Stimulated activated CD8-positive, alpha-beta memory T cell treated with anti-CD3 and anti-CD28 coated beads, Interleukin-15, amount 100 ng/mL, for 4 hours (primary cell): Measurements from ENCODE around the gene KNDC1.

ENCODE experiments used
- DNase-seq, 2 donors: peaks; one replicate each; pipeline ENCODE4 v3.0.0-alpha.2; 2020; ENCODE audit warnings: low read depth in 2 of 2

Gene KNDC1

DNA sequence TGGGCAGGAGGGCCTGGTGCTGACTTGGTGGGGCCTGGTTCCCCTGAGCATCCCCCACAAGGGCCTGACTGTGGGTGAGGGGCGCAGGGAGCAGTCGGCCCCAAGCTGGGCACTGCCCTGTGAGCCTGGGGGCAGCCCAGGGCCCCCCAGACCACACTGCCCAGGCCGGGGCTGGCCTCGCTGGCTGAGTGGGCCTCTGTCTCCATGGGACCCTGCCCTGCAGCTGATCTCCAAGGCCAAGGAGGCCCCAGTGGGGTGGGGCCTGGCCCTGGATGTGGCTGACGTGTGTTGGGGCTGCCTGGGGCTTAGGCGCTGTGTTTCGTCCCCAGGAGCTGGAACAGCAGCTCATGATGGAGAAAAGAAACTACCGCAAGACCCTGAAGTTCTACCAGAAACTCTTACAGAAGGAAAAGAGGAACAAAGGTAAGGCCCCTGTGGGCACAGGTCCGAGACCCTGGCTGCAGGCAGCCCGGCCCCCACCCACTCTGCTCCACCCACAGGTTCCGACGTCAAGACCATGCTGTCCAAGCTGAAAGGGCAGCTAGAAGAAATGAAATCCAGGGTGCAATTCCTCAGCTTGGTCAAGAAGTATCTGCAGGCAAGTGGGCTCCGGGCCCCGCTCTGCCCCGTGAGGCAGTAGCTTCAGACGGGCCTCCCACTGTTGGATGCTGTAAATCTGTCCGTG, 46.5 kb downstream of the KNDC1 start:
- DNase-seq, result no peak

DNA sequence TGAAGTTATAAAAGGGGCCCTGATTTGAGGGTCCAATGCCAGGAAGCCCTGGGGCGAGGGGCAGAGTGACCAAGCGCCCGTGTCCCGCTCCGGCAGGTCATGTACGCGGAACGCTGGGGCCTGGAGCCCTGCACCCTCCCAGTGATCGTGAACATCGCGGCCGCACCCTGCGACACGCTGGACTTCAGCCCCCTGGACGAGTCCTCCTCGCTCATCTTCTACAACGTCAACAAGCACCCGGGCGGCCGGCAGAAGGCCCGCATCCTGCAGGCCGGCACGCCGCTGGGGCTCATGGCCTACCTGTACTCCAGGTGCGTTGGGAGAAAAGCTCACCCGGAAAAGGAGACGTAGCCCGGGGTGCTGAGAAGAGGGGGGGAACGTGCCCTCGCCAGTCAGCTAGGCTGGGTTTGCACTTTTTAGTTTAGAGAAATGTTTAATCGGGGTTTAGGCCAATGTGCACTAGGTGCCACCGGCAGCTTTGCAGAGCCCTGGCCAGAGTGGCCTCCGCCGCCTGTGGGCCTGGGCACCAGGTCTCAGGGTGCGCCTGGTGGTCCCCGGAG, 47.1 kb downstream of the KNDC1 start:
- DNase-seq, result no peak

DNA sequence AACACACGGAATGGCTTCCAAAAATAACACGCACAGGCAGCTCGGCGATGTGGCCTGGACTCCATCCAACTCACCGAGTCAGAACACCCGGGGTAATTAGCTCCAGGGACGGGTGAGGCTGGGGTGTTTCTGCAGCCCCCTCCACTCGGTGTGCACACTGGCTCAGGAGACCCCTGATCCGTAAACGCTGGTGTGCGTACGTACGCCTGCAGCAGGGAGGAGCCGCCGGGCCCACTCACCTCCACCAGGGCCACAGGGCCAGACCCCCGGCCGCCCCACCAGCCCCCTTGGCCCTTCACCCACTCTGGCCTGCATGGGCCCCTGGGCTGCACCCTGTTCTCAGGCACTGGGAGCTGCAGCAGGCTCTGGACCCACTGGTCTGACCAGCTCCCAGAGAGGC, 47.6 kb downstream of the KNDC1 start:
- DNase-seq, result no peak

DNA sequence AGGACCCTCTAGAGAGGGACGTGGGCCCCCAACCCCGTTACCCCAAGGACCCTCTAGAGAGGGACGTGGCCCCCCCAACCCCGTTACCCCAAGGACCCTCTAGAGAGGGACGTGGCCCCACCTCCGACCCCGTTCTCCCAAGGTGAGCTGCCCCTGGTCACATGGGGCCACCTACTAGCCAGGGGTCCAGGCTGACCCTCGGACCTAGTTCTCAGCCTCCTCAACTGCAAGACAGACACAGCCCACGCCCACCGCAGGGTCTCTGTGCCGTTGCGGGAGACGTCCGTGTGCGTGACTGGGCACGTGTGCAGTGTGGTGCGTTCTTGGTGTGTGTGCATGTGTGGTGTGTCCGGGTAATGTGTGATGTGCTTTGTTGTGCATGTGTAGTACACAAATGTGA, 48.4 kb downstream of the KNDC1 start:
- no peak for DNase-seq

DNA sequence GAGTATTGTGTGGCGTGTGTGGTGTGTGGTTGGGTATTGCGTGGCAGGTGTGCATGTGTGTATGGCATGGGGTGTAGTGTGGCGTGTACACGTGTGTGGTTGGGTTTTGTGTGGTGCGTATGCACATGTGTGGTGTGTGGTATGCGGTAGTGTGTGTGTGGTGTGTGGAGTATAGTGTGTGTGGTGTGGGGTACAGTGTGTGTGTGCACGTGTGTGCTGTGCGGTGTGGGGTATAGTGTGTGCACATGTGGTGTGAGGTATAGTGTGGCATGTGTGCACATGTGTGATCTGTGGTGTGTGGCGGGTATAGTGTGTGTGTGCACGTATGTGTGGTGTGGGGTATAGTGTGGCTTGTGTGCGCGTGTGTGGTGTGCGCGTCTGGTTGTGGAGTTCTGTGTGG, 49.1 kb downstream of the KNDC1 start:
- no peak for DNase-seq

DNA sequence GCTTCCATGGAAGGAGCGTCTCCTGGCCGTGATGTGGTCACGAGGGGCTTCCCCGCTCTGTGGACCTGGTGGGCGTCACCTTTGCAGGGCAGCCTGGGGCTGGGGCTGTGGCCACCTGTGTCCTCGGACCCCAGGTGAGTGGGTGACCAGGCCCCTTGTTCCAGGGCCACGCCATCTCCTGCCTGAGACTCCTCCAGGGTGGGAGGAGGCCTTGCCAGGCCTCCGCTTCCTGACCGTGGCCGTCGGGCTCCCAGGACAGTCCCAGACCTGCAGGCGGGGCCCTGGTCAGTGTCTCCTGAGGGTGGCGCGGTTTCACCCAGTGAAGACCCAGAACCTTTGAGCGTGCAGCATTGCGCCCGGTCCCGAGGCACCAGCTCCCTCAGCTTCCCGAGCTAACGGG, 49.6 kb downstream of the KNDC1 start:
- DNase-seq, result no peak

DNA sequence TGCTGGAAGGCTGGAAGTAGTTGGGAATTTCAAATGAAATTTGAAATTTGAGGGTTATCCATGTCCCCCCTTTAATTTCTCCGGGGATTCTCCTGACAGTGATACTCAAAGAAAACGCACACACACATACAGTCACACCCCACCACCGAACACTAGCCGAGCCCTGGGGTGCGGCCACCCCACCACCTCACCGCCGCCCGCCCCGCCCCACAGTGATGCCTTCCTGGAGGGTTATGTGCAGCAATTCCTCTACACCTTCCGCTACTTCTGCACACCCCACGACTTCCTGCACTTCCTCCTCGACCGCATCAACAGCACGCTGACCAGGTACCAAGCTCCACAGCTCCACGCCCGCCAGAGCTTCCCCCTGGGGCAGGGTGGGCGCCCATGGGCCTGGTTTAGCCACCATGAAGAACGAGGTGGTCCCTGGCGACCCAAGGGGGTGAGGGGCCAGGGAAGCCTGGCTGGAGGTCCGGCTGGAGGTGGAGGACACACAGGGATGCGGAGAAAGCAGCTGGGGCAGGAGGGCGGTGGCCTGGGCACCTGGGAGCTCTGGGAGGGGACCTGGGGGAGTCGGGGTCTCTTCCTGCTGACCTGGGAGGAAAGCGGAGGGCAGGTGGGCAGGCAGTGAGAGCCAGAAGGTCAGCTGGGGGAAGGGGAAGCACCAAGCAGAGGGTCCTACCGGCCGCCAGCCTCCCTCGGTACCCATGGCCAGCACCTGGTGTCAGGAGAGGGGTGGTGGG, 50.5 kb downstream of the KNDC1 start:
- DNase-seq, result no peak

DNA sequence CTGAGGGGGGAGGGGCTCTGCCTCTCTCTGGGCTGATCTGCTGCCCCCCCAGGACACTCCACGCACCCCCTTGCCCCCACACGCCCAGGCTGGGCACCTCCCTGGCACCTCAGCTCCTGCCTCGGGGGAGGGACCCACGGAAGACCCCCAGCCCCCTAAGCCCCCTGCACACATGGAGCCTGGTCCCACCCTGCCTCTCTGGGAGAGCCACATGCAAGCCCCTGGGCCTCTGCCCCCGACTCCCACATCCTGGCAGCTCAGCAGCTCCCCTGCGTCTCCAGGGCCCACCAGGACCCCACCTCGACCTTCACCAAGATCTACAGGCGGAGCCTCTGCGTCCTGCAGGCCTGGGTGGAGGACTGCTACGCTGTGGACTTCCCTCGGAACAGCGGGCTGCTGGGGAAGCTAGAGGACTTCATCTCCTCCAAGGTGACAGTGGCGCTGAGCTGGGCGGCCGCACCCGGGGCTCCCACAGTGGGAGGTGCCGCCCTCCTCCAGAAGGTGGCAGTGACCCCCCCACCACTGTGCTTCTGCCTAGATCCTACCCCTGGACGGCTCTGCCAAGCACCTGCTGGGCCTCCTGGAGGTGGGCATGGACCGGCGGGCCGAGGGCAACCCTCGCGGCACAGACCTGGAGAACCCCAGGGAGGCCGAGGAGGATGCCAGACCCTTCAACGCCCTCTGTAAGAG, 51.3 kb downstream of the KNDC1 start:
- DNase-seq, result no peak

DNA sequence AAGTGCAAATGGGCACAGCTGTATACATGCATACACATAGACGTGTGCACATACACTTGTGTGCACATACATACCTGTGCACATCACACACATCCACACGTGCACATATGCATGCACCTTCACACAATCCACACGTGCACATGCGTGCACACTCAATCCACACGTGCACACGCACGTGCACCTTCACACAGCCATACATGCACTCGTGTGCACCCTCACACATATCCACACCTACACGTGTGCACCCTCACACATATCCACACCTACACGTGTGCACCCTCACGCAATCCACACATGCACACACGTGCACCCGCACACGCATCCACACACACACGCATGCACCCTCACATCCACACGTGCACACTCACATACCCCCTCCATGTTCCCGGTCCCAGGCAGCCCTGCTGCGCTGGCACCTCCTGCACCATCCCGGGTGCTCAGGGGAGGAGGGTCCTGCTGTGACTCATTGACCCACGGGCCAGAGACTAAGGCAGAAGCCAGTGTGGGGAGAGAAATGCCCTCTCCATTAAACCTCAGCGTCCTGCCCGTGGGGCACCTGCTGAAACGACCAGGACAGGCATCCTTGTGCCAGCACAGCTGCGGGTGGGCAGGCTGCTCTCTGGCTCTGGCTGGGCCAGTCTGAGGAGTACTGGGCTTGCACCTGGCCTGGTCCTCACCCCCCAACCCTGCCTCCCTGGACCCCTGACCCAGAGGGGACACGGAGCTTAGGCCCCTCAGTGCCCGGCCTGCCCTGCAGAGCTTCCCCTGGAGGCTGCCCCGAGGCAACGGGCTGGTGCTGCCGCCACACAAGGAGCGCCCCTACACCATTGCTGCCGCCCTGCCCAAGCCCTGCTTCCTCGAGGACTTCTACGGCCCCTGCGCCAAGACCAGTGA, 52.2 kb downstream of the KNDC1 start:
- no peak for DNase-seq

DNA sequence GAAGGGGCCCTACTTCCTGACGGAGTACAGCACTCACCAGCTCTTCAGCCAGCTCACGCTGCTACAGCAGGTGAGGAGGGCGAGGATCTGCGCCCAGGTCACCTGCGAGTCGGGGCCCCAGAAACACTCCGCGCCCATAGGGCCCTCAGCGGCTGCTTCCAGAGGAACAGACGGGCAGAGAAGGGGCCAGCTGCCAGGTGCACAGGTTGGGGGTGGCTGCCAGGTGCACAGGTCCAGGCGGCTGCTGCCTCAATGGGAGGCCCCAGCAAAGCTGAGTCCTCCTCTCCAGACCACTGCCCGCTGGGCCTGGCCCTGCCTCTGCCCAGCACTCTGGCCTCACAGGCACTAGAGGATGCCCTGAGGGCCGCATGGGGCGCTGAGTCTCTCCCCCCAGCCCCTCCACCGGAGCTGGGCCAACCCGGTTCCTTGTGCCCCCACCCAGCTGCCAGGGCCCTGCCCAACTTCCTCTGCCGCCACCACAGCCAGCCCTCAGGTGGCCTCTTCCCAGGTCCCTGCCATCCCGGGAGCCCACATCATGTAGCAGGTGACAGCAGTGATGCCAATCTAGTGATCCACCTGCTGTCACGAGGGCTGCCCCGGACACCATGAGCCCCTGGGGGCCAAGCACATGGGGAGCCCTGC, 53.0 kb downstream of the KNDC1 start:
- no peak for DNase-seq

DNA sequence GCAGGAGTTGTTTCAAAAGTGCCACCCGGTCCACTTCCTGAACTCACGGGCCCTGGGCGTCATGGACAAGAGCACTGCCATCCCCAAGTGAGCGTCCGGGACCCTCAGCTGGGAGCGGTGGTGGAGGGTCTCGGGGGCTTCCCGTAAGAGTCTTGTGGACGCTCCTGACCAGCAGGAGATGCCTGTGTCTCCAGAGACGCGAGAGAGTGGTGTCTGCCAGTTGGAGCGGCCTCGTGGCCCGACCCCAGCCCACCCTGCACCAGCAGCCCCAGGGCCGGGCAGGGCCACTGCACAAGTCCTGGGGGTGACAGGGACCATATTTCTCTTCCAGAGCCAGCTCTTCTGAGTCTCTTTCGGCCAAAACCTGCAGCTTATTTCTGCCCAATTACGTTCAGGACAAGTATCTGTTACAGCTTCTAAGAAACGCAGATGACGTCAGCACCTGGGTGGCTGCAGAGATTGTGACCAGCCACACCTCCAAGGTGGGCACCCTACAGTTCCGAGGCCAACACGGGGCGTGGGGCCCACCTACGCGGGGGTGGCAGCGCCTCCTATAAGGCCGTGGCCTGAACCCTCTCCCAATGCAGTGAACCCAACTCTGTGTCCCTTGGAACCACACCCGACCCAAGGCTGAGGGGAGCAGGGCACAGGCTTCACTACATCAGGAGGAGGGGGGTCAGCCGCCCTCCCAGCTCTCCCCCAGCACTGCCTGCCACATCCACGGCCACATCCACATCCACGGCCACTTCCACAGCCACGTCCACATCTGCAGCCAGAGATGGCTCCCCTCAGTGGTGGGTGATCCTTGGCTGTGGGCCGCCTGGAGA, 53.8 kb downstream of the KNDC1 start:
- DNase-seq, result no peak

DNA sequence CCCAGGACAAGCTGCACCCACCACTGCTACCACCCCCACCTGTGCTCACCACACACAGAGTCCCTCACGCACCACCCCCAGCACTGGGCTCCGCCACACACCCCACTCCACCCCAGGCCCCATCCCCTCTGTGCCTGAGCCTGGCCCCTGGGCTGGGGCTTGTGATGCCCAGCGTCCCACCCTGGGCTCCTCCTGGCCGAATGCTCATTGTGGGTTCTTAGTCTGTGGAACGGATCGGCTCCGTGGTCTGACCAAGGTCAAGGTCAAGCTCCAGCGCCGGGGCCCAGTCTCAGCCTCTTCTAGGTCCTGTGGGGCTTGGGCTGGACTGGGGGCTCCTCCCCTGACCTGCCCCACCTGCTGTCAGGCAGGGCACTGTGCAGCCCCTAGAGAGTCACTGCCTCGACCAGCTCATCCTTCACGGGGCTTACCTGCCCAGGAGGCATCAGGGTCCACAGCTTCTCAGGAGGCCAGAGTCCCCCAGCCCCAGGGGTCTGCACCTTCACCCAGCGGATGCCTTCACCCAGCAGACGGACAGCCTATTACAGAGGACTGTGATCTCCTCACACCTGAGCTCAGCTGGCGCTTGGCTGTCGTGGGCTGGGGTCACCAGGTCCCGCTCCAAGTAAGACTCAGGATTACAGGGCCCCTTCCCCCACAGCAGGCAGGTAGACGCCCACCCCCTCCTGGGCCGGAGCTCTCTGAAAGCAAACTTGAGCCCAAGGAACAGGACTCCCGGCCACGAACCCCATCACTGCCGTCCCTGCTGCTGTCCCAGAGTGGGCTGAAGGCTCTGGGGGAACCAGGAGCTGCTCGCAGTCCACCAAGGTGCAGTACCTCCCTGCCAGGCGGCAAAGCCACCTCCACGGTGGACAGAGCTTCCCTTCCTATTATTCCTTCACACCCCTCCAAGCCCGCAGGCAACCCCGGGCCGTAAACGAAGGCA, 54.7 kb downstream of the KNDC1 start:
- DNase-seq, result no peak

DNA sequence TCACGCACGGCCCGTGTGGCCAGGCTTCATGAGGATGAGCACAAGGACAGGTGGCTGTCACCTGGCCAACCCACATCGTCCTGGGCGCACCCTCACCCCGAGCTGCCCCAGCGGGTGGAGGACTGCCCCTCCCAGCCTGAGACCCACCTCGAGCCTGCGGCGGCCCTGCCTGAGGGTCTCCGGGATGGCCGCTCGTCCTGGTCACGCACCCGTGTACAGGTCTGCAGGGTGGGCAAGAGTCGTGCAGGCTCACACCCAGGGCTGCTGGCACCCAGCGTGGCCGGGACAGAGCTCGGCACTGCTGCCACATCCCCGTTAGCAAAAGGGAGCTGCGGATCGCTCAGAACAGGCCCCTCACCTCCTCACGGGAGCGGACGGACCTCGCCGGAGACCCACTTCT, 55.6 kb downstream of the KNDC1 start:
- DNase-seq, result no peak

DNA sequence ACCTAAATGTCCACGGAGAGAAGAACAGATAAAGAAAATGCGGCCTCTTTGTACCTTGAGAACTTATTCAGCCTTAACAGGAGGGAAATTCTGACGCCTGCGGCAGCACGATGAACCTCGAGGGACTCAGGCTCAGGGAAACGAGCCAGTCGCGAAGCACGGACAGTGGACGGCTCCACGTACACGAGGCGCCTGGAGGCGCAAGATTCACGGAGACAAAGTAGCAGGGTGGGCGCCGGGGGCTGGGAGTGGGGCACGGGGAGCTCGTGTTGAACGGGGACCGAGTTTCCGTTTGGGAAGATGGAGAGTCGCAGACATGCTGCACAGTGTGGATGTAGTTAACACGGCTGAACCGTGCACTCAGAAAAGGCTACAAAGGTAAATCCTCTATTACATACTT, 56.8 kb downstream of the KNDC1 start:
- DNase-seq, result no peak

DNA sequence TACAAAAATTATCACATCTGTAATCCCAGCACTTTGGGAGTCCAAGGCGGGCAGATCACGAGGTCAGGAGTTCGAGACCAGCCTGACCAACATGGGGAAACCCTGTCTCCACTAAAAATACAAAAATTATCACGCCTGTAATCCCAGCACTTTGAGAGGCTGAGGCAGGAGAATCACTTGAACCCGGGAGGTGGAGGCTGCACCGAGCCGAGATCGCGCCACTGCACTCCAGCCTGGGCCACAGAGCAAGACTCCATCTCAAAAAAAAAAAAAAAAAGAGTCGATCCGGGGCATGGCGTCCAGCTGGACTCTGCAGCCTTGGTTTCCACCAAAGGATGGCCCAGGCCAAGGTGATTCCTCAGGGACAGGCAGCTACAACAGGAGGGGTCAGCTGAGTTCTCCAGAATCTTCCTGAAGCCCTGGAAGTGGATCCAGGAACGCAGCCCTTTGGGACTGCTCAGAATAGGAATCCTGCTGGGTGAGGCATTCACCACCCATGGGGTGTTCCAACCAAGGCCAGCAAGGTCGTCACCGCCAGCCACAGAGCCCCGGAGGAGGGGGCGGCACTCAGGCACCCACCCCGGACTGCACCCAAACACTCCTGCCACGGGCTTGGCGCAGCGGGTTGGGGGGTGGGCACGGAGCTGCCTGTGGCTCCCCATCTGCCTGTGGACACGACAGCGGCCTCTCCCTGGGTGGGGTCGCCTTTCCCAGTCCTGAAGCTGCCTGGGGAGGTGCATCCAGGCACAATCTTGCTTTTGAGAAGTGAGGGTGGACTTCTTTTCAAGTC, 58.0 kb downstream of the KNDC1 start:
- DNase-seq, result no peak

DNA sequence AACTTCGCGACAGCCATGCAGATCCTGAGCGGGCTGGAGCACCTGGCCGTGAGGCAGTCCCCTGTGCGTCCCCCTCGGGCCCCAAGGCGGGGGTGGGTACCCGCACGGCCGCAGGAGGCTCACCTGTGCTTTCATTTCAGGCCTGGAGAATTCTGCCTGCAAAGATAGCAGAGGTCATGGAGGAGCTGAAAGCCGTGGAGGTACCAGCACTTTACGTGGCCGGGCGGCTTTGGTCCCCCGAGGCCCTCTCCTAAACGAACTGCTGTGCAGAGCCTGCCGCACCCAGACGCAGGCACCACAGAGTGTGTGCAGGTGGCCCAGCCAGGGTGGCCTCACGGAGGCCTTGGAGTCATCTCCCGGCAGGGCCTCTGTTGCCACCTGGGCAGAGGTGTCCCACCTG, 58.9 kb downstream of the KNDC1 start:
- DNase-seq, result no peak

DNA sequence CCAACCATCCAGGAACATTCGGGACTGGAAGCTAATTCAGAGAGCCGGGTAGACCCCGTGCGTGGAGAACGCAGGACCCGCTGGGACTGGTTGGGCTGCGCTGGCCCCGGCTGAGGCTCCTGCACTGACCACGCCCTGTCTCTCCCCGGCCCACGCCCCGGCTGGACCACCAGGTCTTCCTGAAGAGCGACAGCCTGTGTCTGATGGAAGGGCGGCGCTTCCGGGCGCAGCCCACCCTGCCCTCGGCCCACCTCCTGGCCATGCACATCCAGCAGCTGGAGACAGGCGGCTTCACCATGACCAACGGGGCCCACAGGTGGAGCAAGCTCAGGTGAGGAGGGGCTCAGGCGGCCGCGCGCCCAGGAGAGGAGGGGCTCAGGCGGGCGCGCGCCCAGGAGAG, 59.8 kb downstream of the KNDC1 start:
- no peak for DNase-seq

DNA sequence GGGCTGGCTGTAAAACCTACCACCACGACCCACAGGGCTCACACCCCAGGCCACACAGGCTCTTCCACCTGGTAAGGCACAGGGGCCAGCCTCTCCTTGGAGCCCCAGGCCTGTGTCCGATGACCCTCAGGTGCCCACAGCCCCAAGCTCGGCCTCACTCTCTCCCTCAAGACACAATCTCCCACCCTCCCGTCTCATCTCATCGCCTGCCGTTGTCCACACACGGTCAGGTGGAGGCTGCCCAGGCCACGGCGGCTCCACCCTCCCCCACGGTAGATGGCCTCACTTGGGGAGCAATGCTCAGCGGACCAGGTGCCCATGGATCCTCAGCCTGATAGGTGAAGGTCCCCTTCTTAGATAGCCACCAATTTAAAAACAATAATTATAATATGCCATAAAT, 61.3 kb downstream of the KNDC1 start:
- no peak for DNase-seq
